ENCODE data around the gene ARHGEF11. TPM values are rescaled to one million over a fixed set of nuclear protein-coding genes. Genes with fewer than 3 reads are reported as not detected.

The ARHGEF11 gene
- total and polyA plus RNA-seq, 4 donors, result 5.8 to 23.7 (median 9.8) TPM

DNA sequence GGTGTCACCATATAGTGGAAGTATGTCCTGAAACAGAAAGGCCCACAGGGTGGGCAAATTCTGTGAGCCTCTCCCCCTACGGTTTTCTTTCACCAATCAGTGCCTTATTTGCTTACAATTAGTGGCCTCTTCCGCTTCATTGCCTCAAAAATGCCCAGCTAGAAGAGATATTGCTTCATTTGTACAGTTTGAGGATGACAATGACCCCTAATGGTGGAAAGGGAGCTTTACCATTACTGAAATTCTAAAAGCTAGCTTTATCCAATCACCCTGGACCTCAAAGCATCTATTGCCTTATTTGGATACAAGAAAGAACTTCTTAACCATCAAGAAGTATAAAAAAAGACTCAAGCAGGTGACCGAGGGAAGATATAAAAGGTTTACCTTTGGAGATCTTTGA is 75.5 kb downstream of the ARHGEF11 start:
- no peaks in the 10 kb centered on the region for H3K27me3 ChIP-seq (ENCODE audit: control insufficient read depth in 4 of 4, insufficient read depth in 4 of 4, low read length in 3 of 4)
- TF ChIP-seq RAD21 (IDR thresholded peaks at IDR 0.05) (peak in 1 of 2 donors; percentile 8), EGR1 (IDR thresholded peaks at IDR 0.05; ENCODE audit: low read depth in 2 of 2) (no peak)
- H3K9ac ChIP-seq (ENCODE audit: low read depth in 1 of 2, low read length in 2 of 2), result no peak overlapping the region
- no peak for DNase-seq (ENCODE audit: low spot score)
- peaks cover 11 to 61% (median 39%) of the 10 kb centered on the region in 4 donors for H3K36me3 ChIP-seq (ENCODE audit: control insufficient read depth in 4 of 4, insufficient read depth in 3 of 4, low read depth in 1 of 4, low read length in 3 of 4)
- WGBS, result 90% methylated on average over 3 of the region's 3 CpGs
- no peaks in the 10 kb centered on the region for H3K9me3 ChIP-seq (ENCODE audit: control insufficient read depth in 4 of 4, low read length in 3 of 4)
- H3K4me3 ChIP-seq (ENCODE audit: low read depth in 1 of 3, low read length in 3 of 3), result no peak overlapping the region
- H3K27ac ChIP-seq (ENCODE audit: low read depth in 1 of 2, low read length in 2 of 2), result no peak overlapping the region
- no peaks in the 10 kb centered on the region for H3K4me1 ChIP-seq (ENCODE audit: control insufficient read depth in 4 of 4, insufficient read depth in 4 of 4, low read length in 3 of 4)

DNA sequence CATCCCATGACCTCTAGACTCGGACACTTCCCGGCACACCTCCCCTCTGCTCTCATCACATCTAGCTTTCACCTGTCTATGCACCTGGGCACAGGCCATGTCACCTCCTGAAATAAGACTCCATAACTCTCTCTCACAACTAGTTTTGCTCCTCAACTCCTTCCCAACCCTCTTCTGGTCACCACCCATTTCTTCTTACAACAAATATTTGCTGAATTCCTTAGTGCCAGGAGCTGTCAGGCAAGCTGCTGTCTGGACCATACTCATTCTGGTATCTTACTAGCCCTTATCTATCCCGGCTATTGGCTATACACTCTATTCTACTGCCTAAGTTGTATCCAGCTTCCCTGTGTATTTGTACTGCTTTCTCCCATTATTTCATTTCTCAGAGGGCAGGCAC is 76.0 kb downstream of the ARHGEF11 start:
- H3K27me3 ChIP-seq (ENCODE audit: control insufficient read depth in 4 of 4, insufficient read depth in 4 of 4, low read length in 3 of 4), result no peaks in the 10 kb centered on the region
- H3K9ac ChIP-seq (ENCODE audit: low read depth in 1 of 2, low read length in 2 of 2), result no peak overlapping the region
- peaks cover 11 to 57% (median 35%) of the 10 kb centered on the region in 4 donors for H3K36me3 ChIP-seq (ENCODE audit: control insufficient read depth in 4 of 4, insufficient read depth in 3 of 4, low read depth in 1 of 4, low read length in 3 of 4)
- no peak overlapping the region for H3K4me3 ChIP-seq (ENCODE audit: low read depth in 1 of 3, low read length in 3 of 3)
- DNase-seq (ENCODE audit: low spot score), result no peak
- H3K4me1 ChIP-seq (ENCODE audit: control insufficient read depth in 4 of 4, insufficient read depth in 4 of 4, low read length in 3 of 4), result no peaks in the 10 kb centered on the region
- no peaks in the 10 kb centered on the region for H3K9me3 ChIP-seq (ENCODE audit: control insufficient read depth in 4 of 4, low read length in 3 of 4)
- no peak overlapping the region for H3K27ac ChIP-seq (ENCODE audit: low read depth in 1 of 2, low read length in 2 of 2)
- 93% methylated on average over 3 of the region's 3 CpGs for WGBS
- no peak for TF ChIP-seq FOXA1 (IDR thresholded peaks at IDR 0.05)
- TF ChIP-seq, protein P1, sequence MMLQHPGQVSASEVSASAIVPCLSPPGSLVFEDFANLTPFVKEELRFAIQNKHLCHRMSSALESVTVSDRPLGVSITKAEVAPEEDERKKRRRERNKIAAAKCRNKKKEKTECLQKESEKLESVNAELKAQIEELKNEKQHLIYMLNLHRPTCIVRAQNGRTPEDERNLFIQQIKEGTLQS (IDR thresholded peaks at IDR 0.05), result no peak
- TF ChIP-seq FOXA2 (IDR thresholded peaks at IDR 0.05), result no peak
- TF ChIP-seq HNF4G (IDR thresholded peaks at IDR 0.05), result no peak
- TF ChIP-seq YY1 (IDR thresholded peaks at IDR 0.05), result no peak
- TF ChIP-seq TAF1 (conservative IDR thresholded peaks at IDR 0.05), result no peak
- TF ChIP-seq RAD21 (IDR thresholded peaks at IDR 0.05), result no peak
- TF ChIP-seq JUND (IDR thresholded peaks at IDR 0.05), result no peak
- TF ChIP-seq, protein P2, sequence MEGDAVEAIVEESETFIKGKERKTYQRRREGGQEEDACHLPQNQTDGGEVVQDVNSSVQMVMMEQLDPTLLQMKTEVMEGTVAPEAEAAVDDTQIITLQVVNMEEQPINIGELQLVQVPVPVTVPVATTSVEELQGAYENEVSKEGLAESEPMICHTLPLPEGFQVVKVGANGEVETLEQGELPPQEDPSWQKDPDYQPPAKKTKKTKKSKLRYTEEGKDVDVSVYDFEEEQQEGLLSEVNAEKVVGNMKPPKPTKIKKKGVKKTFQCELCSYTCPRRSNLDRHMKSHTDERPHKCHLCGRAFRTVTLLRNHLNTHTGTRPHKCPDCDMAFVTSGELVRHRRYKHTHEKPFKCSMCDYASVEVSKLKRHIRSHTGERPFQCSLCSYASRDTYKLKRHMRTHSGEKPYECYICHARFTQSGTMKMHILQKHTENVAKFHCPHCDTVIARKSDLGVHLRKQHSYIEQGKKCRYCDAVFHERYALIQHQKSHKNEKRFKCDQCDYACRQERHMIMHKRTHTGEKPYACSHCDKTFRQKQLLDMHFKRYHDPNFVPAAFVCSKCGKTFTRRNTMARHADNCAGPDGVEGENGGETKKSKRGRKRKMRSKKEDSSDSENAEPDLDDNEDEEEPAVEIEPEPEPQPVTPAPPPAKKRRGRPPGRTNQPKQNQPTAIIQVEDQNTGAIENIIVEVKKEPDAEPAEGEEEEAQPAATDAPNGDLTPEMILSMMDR (IDR thresholded peaks at IDR 0.05; ENCODE audit: low read depth, low read length, missing input control), result no peak
- TF ChIP-seq SP1 (IDR thresholded peaks at IDR 0.05), result no peak
- no peak for TF ChIP-seq HNF4A (conservative IDR thresholded peaks at IDR 0.05)
- TF ChIP-seq RXRA (IDR thresholded peaks at IDR 0.05), result no peak
- TF ChIP-seq, protein P3, sequence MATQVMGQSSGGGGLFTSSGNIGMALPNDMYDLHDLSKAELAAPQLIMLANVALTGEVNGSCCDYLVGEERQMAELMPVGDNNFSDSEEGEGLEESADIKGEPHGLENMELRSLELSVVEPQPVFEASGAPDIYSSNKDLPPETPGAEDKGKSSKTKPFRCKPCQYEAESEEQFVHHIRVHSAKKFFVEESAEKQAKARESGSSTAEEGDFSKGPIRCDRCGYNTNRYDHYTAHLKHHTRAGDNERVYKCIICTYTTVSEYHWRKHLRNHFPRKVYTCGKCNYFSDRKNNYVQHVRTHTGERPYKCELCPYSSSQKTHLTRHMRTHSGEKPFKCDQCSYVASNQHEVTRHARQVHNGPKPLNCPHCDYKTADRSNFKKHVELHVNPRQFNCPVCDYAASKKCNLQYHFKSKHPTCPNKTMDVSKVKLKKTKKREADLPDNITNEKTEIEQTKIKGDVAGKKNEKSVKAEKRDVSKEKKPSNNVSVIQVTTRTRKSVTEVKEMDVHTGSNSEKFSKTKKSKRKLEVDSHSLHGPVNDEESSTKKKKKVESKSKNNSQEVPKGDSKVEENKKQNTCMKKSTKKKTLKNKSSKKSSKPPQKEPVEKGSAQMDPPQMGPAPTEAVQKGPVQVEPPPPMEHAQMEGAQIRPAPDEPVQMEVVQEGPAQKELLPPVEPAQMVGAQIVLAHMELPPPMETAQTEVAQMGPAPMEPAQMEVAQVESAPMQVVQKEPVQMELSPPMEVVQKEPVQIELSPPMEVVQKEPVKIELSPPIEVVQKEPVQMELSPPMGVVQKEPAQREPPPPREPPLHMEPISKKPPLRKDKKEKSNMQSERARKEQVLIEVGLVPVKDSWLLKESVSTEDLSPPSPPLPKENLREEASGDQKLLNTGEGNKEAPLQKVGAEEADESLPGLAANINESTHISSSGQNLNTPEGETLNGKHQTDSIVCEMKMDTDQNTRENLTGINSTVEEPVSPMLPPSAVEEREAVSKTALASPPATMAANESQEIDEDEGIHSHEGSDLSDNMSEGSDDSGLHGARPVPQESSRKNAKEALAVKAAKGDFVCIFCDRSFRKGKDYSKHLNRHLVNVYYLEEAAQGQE (IDR thresholded peaks at IDR 0.05), result no peak
- TF ChIP-seq, protein P4, sequence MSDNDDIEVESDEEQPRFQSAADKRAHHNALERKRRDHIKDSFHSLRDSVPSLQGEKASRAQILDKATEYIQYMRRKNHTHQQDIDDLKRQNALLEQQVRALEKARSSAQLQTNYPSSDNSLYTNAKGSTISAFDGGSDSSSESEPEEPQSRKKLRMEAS (IDR thresholded peaks at IDR 0.05), result no peak
- TF ChIP-seq, protein P5, sequence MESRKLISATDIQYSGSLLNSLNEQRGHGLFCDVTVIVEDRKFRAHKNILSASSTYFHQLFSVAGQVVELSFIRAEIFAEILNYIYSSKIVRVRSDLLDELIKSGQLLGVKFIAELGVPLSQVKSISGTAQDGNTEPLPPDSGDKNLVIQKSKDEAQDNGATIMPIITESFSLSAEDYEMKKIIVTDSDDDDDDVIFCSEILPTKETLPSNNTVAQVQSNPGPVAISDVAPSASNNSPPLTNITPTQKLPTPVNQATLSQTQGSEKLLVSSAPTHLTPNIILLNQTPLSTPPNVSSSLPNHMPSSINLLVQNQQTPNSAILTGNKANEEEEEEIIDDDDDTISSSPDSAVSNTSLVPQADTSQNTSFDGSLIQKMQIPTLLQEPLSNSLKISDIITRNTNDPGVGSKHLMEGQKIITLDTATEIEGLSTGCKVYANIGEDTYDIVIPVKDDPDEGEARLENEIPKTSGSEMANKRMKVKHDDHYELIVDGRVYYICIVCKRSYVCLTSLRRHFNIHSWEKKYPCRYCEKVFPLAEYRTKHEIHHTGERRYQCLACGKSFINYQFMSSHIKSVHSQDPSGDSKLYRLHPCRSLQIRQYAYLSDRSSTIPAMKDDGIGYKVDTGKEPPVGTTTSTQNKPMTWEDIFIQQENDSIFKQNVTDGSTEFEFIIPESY (IDR thresholded peaks at IDR 0.05), result no peak
